Measurements from ENCODE around the gene AGBL1.

The AGBL1 gene

GRCh38 chr15:86329311-86330013 is 249.8 kb downstream of the AGBL1 start:
- no peak for DNase-seq

- no peak for DNase-seq
These were observed 254.1 kb downstream of the AGBL1 start for GRCh38 chr15:86333819-86334218.

GRCh38 chr15:86336051-86336788 is 256.5 kb downstream of the AGBL1 start:
- no peak for DNase-seq

GRCh38 chr15:86337071-86337470 is 257.4 kb downstream of the AGBL1 start:
- DNase-seq, result no peak

- DNase-seq, result no peak
These were observed 267.6 kb downstream of the AGBL1 start for GRCh38 chr15:86347245-86347644.

- DNase-seq, result no peak
These were observed 269.9 kb downstream of the AGBL1 start for GRCh38 chr15:86349565-86349964.

- DNase-seq, result no peak
These were observed 273.5 kb downstream of the AGBL1 start for GRCh38 chr15:86353213-86353612.

GRCh38 chr15:86355361-86355760 is 275.7 kb downstream of the AGBL1 start:
- no peak for DNase-seq

GRCh38 chr15:86355801-86356200 is 276.1 kb downstream of the AGBL1 start:
- no peak for DNase-seq

GRCh38 chr15:86362555-86362954 is 282.9 kb downstream of the AGBL1 start:
- DNase-seq, result no peak

GRCh38 chr15:86373147-86373546 is 293.5 kb downstream of the AGBL1 start:
- DNase-seq, result no peak

- DNase-seq, result no peak
These were observed 296.1 kb downstream of the AGBL1 start for GRCh38 chr15:86375733-86376280.

GRCh38 chr15:86377914-86378313 is 298.2 kb downstream of the AGBL1 start:
- DNase-seq, result no peak

- DNase-seq, result no peak
These were observed 302.7 kb downstream of the AGBL1 start for GRCh38 chr15:86382341-86382740.

GRCh38 chr15:86383611-86384010 is 303.9 kb downstream of the AGBL1 start:
- DNase-seq, result no peak

- DNase-seq, result no peak
These were observed 304.5 kb downstream of the AGBL1 start for GRCh38 chr15:86384186-86384585.

- no peak for DNase-seq
These were observed 312.6 kb downstream of the AGBL1 start for GRCh38 chr15:86392296-86392695.

- DNase-seq, result no peak
These were observed 313.2 kb downstream of the AGBL1 start for GRCh38 chr15:86392874-86393273.

- no peak for DNase-seq
These were observed 315.2 kb downstream of the AGBL1 start for GRCh38 chr15:86394866-86395265.

GRCh38 chr15:86399041-86399954 is 319.6 kb downstream of the AGBL1 start:
- no peak for DNase-seq

- DNase-seq, result no peak
These were observed 323.6 kb downstream of the AGBL1 start for GRCh38 chr15:86403221-86403620.

- no peak for DNase-seq
These were observed 324.4 kb downstream of the AGBL1 start for GRCh38 chr15:86403914-86404583.

- DNase-seq, result no peak
These were observed 328.6 kb downstream of the AGBL1 start for GRCh38 chr15:86408261-86408660.

Measured in CD4-positive, alpha-beta T cell treated with Interleukin-10 for 1 hour (primary cell).